Lower leg skin (tissue), 3 donors: ENCODE data around the gene ZAR1.

Source experiments
- CTCF ChIP-seq, 3 donors: fragments of 450-650 bp; IDR thresholded peaks; one replicate each; pipeline ENCODE4 v1.5.1; 2016; ENCODE audit warnings: antibody characterized with exemption in 3 of 3, mild to moderate bottlenecking in 3 of 3, moderate library complexity in 2 of 3
- POLR2A ChIP-seq, 2 donors: fragments of 450-650 bp; IDR thresholded peaks; one replicate each; pipeline ENCODE4 v1.6.1; 2016 to 2017; ENCODE audit warnings: antibody characterized with exemption in 2 of 2, mild to moderate bottlenecking in 1 of 2, moderate library complexity in 1 of 2

- TF ChIP-seq CTCF (IDR thresholded peaks at IDR 0.05), result no peak
- no peak for TF ChIP-seq POLR2A (IDR thresholded peaks at IDR 0.05)
These were observed 14.3 kb downstream of the ZAR1 start for GRCh38 chr4:48504352-48504751.
